ENCODE measurements around the gene C17orf107.
"Not testable (repeated sequence)": the region's sequence is repeated elsewhere in the genome, so short reads cannot be mapped to it uniquely, and the experiment has no call there.

The C17orf107 gene

GRCh38 chr17:4899341-4900230 is at the start of gene C17orf107:
C17orf107 (plus strand) TSS chr17:4899536; CDS start chr17:4899763, 227 bp downstream.
- peak; percentile 82 to 87 for ATAC-seq

- ATAC-seq, result no peak
These were observed 49.1 kb upstream of the C17orf107 start for GRCh38 chr17:4850246-4850645.

- ATAC-seq, result no peak
These were observed 48.3 kb upstream of the C17orf107 start for GRCh38 chr17:4851084-4851483.

- no peak for ATAC-seq
These were observed 46.6 kb upstream of the C17orf107 start for GRCh38 chr17:4852567-4853207.

- ATAC-seq, result no peak
These were observed 46.1 kb upstream of the C17orf107 start for GRCh38 chr17:4853208-4853671.

GRCh38 chr17:4854111-4854681 is 45.1 kb upstream of the C17orf107 start:
- no peak for ATAC-seq

- no peak for ATAC-seq
These were observed 42.9 kb upstream of the C17orf107 start for GRCh38 chr17:4856271-4856936.

GRCh38 chr17:4856937-4857314 is 42.4 kb upstream of the C17orf107 start:
- ATAC-seq, result no peak

GRCh38 chr17:4857347-4857746 is 42.0 kb upstream of the C17orf107 start:
- ATAC-seq, result not testable (repeated sequence)

- ATAC-seq, result no peak
These were observed 41.1 kb upstream of the C17orf107 start for GRCh38 chr17:4858068-4858881.

- no peak for ATAC-seq
These were observed 40.5 kb upstream of the C17orf107 start for GRCh38 chr17:4858882-4859260.

GRCh38 chr17:4859816-4860625 is 39.3 kb upstream of the C17orf107 start:
- no peak for ATAC-seq

GRCh38 chr17:4860651-4861050 is 38.7 kb upstream of the C17orf107 start:
- ATAC-seq, result no peak

GRCh38 chr17:4861052-4861451 is 38.3 kb upstream of the C17orf107 start:
- no peak for ATAC-seq

GRCh38 chr17:4862720-4863119 is 36.6 kb upstream of the C17orf107 start:
- ATAC-seq, result no peak

- no peak for ATAC-seq
These were observed 36.0 kb upstream of the C17orf107 start for GRCh38 chr17:4863321-4863720.

- not testable (repeated sequence) for ATAC-seq
These were observed 31.8 kb upstream of the C17orf107 start for GRCh38 chr17:4867535-4867934.

GRCh38 chr17:4869058-4869998 is 30.0 kb upstream of the C17orf107 start:
- not testable (repeated sequence) for ATAC-seq

- no peak for ATAC-seq
These were observed 28.5 kb upstream of the C17orf107 start for GRCh38 chr17:4870855-4871254.

GRCh38 chr17:4872786-4873185 is 26.6 kb upstream of the C17orf107 start:
- no peak for ATAC-seq
